Measurements from ENCODE around the gene TRABD2A. TPM values are rescaled to one million over a fixed set of nuclear protein-coding genes. Genes with fewer than 3 reads are reported as not detected.

Gene TRABD2A
- total and polyA plus RNA-seq, 9 of the 15 experiments (the other 6 are each of a cell fraction or from before 2014, with no cell fraction given) = 0.07 to 0.45 (median 0.25) TPM

DNA sequence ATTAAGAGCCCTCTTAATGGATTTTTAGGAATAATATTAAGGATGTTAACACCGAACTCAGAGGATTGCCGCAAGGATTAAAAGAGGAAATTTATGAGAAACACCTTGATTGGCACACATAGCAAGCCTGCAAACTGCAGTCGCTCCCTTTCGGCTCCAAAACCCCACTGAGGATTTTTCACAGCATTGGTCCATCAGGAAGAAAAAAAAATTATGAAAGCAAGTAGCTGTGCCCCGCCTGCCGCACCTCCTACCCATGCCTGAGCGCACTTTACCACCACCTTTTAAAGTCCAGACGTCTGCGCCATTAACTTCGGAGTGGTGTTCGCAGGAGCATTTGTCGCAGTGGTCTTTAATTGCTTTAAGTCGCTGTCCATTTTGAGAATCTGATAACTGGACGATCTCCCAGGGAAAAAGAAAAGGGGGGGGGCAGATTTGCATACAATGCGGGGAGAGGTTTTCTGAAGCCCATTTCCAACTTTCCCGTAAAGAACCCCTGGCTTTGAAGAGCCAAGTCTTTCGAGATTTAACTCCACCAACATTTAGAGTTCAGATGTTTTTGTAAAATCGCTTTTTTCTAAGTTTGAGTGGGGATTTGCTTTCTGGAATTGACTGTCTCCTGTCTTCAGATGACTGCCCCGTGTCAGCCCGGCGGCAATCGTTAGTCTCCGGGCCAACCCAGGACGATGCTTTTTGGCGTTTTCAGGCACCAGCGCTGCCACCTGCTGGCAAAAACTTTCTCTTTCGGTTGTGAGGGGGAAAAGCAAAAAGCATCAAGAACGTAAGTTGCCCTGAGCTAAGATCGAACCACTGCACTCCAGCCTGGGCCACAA lies 913 bp upstream of the TRABD2A start (continued):
- no peak for TF ChIP-seq BCL6 (CRISPR knock-in tag; IDR thresholded peaks at IDR 0.05)
- no peak for TF ChIP-seq EGR1 (conservative IDR thresholded peaks at IDR 0.05)
- TF ChIP-seq ZNF431 (CRISPR knock-in tag; IDR thresholded peaks at IDR 0.05) = no peak
- TF ChIP-seq MAFG (tag; conservative IDR thresholded peaks at IDR 0.05) = no peak
- TF ChIP-seq PHF20 (IDR thresholded peaks at IDR 0.05; ENCODE audit: partially characterized antibody) = no peak
- no peak for TF ChIP-seq TRIM24 (IDR thresholded peaks at IDR 0.05)
- no peak for TF ChIP-seq ZNF384 (IDR thresholded peaks at IDR 0.05; ENCODE audit: low read depth, low read length)
- TF ChIP-seq TFAP4 (CRISPR knock-in tag; IDR thresholded peaks at IDR 0.05; ENCODE audit: borderline replicate concordance) = peak; percentile 15; the same call in 1 of the 2 replicates
- no peak for TF ChIP-seq TARDBP (IDR thresholded peaks at IDR 0.05)
- TF ChIP-seq RBM15 (IDR thresholded peaks at IDR 0.05; ENCODE audit: insufficient read depth, low read length) = no peak
- TF ChIP-seq ZNF589 (CRISPR knock-in tag; IDR thresholded peaks at IDR 0.05; ENCODE audit: low read depth) = no peak
- TF ChIP-seq ZNF561 (CRISPR knock-in tag; conservative IDR thresholded peaks at IDR 0.05) = no peak
- no peak for TF ChIP-seq NFYB (IDR thresholded peaks at IDR 0.05; ENCODE audit: extremely low read depth, insufficient read length)
- TF ChIP-seq ZNF583 (CRISPR knock-in tag; IDR thresholded peaks at IDR 0.05) = no peak
- no peak for TF ChIP-seq TBP (optimal IDR thresholded peaks at IDR 0.05; ENCODE audit: low read depth, low read length)
- no peak for TF ChIP-seq ZNF124 (CRISPR knock-in tag; IDR thresholded peaks at IDR 0.05)
- no peak for TF ChIP-seq HDAC3 (IDR thresholded peaks at IDR 0.05; ENCODE audit: borderline replicate concordance, partially characterized antibody)
- no peak for TF ChIP-seq ATF1 (CRISPR knock-in tag; IDR thresholded peaks at IDR 0.05)
- no peak for TF ChIP-seq ATF1 (tag; IDR thresholded peaks at IDR 0.05)
- TF ChIP-seq RCOR1 (IDR thresholded peaks at IDR 0.05; ENCODE audit: borderline replicate concordance in 1 of 2, low read depth in 2 of 2, low read length in 2 of 2) = peak in 1 of 2 experiments; percentile 76; a peak in 2 of 4 replicates
- TF ChIP-seq NEUROD1 (IDR thresholded peaks at IDR 0.05; ENCODE audit: borderline replicate concordance, low read depth, low read length, partially characterized antibody) = no peak
- TF ChIP-seq L3MBTL2 (IDR thresholded peaks at IDR 0.05) = peak; percentile 40; the same call in 1 of the 2 replicates
- TF ChIP-seq, protein P1, sequence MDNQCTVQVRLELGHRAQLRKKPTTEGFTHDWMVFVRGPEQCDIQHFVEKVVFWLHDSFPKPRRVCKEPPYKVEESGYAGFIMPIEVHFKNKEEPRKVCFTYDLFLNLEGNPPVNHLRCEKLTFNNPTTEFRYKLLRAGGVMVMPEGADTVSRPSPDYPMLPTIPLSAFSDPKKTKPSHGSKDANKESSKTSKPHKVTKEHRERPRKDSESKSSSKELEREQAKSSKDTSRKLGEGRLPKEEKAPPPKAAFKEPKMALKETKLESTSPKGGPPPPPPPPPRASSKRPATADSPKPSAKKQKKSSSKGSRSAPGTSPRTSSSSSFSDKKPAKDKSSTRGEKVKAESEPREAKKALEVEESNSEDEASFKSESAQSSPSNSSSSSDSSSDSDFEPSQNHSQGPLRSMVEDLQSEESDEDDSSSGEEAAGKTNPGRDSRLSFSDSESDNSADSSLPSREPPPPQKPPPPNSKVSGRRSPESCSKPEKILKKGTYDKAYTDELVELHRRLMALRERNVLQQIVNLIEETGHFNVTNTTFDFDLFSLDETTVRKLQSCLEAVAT (IDR thresholded peaks at IDR 0.05) = no peak
- no peak for TF ChIP-seq PPARD (CRISPR knock-in tag; IDR thresholded peaks at IDR 0.05)
- no peak for TF ChIP-seq GTF2E2 (tag; IDR thresholded peaks at IDR 0.05)
- no peak for TF ChIP-seq EP400 (IDR thresholded peaks at IDR 0.05)
- no peak for TF ChIP-seq ZC3H4 (CRISPR knock-in tag; IDR thresholded peaks at IDR 0.05; ENCODE audit: borderline replicate concordance)
- TF ChIP-seq E2F4 (CRISPR knock-in tag; IDR thresholded peaks at IDR 0.05; ENCODE audit: low read depth) = no peak
- no peak for TF ChIP-seq ZNF699 (CRISPR knock-in tag; IDR thresholded peaks at IDR 0.05; ENCODE audit: insufficient replicate concordance)
